GM11168 (cell line): ENCODE data around the gene FDPS.
"Not testable (repeated sequence)": the region's sequence is repeated elsewhere in the genome, so short reads cannot be mapped to it uniquely, and the experiment has no call there.

ENCODE experiments used
- in situ Hi-C: fragments of 300-500 bp; cut with MboI; formaldehyde crosslinking; loops from one replicate; pipeline ENCODE4 v1.12.0; 2022; ENCODE audit warnings: low sequenced_read_pairs; ENCODE audit not compliant: unreplicated experiment

Gene FDPS

DNA sequence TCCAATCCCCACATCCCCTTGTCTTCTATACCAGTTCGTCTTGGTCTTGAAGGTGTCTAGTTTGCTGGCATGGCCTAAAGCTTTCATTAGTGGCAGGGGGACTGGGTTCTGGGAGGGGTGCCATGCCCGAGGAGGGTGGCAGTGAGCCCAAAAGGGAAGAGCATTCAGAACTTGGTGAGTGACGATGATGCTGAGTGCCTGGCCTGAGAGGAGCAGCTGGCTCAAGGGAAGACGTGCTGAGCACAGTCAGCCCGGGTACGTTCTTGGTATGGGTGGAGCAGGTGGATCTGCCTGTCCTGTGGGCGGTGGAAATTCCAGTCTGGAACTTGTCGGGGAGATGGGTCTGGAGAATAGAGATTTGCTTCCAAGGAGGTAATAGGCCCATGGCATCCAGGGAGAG lies 4.6 kb downstream of the FDPS start:
- in situ Hi-C loops, result loop anchor here (5.0 kb wide), 1 partner anchor 36 kb away; the partner anchor contains the start of gene HCN3

DNA sequence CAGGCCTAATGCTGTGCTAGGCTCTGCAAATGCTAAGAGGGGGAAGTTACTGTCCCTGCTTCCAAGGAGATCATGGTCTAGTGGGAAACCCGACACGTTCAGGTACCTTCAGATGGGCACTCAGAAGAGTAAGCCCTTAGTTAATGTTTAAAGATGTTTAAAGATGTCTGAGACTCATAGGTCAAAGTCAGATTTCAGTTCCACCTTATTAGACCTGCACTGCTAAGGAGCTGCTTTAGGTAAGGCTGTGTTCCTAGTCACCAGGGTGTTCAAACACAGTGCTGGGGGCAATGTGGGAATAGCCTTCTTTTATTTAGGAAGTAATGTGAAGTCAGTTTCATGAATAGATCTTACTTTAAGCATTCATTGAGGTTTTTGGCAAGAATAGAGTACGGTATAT lies 8.3 kb downstream of the FDPS start:
- in situ Hi-C loops, result no loop called here

DNA sequence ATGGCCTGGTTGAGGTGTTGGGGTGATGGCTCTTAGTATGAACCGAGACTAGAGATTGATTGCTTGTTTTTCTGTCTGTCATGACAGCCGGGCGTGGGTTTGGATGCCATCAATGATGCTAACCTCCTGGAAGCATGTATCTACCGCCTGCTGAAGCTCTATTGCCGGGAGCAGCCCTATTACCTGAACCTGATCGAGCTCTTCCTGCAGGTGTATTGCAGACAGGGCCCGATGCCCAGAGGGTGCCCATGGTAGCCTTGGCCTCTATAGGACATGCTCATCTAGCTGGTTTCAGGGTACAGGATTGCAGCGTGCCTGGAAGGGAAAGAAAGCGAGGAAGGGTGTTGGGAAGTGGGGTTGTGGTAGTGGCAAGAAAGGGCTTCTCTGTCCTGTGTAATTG lies 9.4 kb downstream of the FDPS start:
- in situ Hi-C loops, result no loop called here

DNA sequence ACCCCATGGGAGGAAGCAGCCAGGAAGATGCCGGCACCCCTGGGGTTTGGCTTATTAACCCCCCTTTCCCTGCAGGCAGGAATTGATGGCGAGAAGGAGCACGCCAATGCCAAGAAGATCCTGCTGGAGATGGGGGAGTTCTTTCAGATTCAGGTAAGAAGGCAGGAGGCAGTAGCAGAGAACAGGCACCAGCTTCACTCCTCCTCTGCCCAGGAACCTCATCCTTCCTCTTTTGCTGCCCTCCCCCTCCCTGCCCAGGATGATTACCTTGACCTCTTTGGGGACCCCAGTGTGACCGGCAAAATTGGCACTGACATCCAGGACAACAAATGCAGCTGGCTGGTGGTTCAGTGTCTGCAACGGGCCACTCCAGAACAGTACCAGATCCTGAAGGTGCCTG lies 10.9 kb downstream of the FDPS start:
- in situ Hi-C loops, result no loop called here

DNA sequence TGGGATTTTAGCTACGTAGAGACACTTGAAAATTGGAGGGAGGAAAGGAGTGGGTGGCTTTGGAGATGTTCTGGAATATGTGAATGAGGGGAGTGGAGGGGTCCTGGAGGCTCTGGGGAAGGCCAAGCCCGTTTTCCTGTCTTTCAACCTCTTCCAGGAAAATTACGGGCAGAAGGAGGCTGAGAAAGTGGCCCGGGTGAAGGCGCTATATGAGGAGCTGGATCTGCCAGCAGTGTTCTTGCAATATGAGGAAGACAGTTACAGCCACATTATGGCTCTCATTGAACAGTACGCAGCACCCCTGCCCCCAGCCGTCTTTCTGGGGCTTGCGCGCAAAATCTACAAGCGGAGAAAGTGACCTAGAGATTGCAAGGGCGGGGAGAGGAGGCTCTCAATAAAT lies 11.6 kb downstream of the FDPS start:
- in situ Hi-C loops, result no loop called here

DNA sequence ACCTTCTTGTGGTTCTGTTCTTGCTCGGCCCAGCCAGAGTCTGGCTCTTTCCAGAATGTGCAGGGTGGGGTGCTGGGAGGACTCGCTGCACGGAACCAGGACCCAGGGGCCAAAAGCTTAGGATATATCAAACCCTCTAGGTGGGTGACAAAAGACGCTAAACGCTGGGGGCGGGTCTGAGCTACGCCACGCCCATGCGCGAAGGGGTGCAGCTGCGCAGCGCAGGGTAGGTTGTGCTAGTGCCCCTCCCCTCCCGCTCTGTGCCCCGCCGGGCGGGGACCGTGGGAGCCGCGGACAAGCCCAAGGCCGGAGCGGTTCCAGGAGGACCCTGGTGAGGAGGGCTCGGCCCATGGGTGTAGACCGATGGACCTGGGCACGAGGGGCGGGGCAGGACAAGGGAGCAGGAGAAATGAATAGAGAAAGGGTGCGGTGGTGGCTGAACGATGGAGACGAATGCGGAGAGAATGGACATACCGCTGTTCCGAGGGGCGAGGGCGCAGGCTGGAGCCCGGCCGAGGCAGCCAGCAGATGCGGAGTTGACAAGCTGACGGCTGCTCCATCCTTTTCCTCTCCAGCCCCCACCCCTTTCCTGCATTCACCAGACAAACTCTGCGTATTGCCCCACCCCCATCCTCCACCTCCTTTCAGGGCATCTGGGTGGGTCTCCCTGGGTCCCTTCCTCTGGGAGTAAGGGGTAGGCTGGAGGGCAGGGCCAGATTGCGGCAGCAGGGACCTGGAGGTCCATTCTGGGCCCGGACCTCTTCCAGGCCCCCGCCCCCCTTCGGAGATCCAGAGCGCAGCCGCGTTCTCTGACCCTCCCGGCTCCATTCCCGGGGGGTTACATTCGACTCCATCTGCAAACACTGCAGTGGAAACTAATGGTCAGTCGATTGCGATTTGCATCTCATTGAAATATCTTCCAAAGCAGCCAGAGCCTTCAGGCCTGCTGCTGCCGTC lies 12.3 kb downstream of the FDPS start, which contains the start of gene RUSC1:
Gene RUSC1, plus strand, starts transcription at position 234 of the 957 bp plus-strand sequence. CDS start 880 bp downstream, outside the sequence.
- in situ Hi-C loops, result no loop called here

DNA sequence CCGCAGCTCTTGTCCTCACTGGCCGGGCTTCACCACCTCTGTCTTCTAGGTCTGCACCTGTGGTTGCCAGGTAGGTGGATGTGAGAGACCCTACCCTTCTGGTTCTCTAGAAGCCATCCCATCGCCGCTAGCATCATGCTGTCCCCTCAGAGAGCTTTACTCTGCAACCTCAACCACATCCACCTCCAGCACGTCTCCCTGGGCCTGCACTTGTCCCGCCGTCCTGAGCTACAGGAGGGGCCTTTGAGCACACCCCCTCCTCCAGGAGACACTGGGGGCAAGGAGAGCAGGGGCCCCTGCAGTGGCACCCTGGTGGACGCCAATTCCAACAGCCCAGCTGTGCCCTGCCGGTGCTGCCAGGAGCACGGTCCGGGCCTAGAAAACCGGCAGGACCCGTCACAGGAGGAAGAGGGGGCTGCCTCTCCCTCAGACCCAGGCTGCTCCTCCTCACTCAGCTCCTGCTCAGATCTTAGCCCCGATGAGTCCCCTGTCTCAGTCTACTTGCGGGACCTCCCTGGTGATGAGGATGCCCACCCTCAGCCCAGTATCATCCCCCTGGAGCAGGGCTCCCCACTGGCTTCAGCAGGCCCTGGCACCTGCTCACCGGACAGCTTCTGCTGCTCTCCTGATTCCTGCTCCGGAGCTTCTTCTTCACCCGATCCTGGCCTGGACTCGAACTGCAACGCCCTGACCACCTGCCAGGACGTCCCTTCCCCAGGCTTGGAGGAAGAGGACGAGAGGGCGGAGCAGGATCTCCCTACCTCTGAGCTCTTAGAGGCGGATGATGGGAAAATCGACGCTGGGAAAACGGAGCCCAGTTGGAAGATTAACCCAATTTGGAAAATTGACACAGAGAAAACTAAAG lies 13.2 kb downstream of the FDPS start:
- in situ Hi-C loops, result no loop called here

DNA sequence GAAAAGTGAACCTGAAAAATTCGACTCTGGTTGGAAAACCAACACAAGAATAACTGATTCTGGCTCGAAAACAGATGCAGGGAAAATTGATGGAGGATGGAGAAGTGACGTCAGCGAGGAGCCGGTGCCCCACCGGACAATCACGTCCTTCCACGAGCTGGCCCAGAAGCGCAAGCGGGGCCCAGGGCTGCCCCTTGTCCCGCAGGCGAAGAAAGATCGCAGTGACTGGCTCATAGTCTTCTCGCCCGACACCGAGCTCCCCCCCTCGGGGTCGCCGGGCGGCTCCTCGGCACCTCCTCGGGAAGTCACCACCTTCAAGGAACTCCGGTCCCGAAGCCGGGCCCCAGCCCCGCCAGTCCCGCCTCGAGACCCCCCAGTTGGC lies 13.9 kb downstream of the FDPS start:
- in situ Hi-C loops, result no loop called here

DNA sequence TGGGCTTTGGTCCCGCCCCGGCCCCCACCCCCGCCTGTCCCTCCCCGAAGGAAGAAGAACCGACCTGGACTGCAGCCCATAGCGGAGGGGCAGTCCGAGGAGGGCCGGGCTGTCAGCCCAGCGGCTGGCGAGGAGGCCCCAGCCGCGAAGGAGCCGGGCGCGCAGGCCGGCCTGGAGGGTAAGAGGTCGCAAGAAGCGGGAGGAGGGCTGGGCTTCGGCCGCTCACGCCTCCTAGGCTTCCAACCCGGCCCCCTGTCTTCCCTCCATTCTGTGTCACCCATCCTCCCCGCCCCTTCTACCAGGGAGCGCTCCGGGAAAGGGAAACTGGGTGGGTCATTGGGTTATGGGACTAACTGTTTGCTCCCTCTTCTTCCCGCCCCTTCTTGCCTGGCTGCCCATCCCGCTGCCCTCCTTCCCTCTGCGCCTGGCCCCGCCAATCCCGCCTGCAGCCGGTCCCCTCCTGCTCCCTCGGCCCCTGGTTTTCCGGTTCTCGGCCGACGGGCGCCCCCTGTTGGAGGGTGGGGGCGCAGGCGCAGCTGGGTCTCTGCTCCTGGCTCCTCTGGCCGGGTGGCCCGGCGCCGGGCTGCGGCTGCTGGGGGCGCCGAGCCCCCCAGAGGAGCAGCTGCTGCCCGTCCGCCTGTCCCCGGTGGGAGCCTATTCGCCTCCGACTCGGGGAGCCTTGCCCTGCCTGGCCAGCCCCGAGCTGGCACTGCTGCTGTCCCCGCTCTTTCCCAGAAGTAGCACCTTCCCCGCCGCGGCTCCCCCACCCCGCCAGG lies 14.5 kb downstream of the FDPS start:
- in situ Hi-C loops, result no loop called here

DNA sequence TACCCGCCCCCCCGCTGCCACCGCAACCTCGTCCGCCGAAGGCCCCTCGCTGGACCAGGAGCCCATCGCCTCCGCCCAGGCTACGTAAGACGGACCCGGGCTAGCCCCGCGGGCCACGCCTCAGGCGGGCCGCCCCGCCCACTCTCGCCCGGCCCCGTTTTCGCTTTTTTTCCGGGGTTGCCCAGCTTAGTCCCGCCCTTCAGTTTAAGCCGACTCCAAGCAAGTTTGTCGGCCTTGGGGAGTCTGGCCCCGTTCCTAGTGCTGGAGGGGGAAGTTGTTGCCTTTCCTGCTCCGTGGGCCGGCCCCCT lies 15.0 kb downstream of the FDPS start:
- in situ Hi-C loops, result no loop called here

DNA sequence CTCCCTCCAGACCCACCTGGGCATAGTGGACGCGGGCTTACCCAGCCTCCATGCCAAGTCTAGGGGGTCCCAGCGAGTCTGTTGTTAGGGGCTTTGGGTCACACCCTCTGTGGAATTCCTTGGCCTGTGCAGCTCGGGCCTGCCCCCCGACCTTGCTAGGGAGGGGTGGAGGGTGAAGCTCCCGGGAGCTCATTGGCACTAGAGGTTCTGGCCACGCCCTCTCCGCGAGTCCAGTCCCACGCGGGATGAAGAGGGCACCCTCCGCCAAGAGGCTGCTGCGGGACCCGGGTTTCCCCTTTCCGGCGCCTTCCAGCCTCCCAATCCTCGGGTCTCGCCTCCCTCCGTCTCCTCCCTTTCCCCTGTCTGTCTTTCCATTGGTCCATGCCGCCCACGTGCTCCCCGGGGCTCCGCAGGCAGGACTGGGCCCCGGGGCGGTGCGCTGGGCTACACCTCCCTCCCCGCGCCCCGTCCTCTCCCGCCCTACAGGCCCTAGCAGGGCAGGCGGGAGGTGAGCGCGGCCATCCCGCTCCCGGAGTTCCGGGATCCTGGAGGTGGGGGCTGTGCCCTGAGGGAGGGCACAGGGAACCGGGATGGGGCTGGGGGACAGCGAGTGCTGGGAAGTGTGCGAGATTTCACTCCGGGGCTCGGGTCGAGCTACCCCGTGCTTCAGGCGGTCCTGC lies 15.5 kb downstream of the FDPS start:
- in situ Hi-C loops, result no loop called here

DNA sequence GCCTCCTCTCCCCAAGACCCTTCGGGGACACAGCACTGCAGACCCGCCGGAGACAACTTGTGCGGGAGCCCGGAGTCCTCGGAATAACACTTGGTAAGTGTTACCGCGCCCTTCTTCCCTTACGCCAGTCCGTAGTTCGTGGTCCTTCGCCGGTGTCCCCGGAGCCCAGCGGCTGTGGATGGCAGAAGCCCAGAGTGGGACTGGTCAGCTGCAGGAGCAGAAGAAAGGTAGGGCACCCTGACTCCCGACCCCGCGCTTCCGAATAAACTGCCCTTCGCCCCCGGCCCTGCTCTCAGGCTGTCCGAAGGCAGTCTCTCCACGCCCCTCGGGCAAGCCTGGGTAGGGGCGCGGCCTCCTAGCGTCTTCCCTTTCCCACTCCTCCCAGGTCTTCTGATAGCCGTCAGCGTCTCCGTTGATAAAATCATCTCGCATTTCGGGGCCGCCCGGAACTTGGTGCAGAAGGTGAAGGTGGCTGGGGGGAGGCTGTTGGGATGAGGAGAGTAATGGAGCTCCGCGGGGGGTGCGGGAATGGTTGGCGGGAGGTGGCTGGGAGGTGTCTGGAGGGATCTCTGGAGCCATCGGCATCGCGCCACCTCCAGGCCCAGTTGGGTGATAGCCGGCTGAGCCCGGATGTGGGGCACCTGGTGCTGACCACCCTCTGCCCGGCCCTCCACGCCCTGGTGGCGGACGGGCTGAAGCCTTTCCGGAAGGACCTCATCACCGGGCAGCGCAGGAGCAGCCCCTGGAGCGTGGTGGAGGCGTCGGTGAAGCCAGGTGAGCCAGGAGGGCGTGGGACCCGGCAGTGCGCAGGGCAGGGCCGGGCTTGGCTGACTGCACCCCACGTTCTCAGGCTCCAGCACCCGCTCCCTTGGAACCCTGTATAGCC lies 16.3 kb downstream of the FDPS start:
- in situ Hi-C loops, result no loop called here

DNA sequence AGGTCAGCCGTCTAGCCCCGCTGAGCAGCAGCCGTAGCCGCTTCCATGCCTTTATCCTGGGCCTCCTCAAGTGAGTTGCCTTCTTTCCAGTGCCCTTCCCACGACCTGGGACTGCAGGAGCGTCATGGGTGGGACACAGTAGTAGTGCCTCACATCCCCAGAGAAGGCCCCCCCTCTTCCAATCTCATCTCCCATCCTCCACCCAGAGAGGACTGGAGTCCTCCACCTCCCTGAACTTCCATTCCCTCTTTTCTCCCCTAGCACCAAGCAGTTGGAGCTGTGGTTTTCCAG lies 16.9 kb downstream of the FDPS start:
- in situ Hi-C loops, result no loop called here

DNA sequence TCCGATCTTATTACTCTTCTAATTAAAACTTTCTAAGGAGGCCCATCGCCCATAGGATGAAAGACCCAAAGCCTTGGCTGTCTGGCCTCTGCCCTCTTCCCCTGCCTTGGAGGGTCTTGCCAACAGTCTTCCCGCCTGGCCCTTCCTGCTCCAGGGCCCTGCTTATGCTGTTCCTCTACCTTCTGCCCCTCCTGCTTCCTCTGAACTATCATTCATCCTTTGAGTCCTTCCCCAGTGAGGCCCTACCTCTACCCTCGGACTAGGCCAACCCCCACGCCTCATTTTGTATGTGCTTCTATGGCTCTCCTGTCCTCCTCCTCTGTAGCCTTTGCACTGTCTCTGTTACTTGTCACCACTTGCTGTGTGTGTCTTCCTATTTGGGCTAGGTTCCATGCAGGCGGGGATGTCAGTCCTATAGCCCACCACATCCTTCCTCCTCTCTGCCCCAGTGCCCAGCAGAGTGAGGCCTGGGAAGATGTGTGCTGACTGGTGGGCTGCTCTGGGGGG lies 17.4 kb downstream of the FDPS start:
- in situ Hi-C loops, result no loop called here

DNA sequence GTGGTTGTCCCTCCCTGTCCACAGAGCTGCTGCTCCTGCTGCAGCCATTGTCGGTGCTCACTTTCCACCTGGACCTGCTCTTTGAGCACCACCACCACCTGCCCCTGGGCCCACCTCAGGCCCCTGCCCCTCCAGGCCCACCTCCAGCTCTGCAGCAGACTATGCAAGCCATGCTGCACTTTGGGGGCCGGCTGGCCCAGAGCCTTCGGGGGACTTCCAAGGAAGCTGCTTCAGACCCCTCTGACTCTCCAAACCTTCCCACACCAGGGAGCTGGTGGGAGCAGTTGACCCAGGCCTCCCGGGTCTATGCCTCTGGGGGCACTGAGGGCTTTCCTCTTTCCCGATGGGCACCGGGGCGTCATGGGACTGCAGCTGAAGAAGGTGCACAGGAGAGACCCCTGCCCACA lies 18.0 kb downstream of the FDPS start:
- in situ Hi-C loops, result no loop called here

DNA sequence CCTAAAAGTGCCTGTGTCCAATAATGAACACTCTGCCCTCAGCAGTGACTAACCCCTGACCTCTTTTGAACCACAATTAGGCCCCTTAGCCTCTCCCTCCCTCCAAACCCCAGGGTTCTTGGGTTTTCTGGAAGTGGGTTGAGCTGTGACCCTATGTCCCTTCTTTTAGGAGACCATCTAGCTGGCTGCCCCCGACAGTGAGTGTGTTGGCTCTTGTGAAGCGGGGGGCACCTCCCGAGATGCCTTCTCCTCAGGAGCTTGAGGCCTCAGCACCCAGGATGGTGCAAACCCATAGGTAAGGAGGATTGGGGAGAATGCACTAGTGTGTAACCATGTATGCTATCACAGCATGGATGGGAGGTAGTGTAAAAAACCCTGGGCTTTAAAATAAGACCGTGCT lies 19.3 kb downstream of the FDPS start:
- in situ Hi-C loops, result no loop called here

DNA sequence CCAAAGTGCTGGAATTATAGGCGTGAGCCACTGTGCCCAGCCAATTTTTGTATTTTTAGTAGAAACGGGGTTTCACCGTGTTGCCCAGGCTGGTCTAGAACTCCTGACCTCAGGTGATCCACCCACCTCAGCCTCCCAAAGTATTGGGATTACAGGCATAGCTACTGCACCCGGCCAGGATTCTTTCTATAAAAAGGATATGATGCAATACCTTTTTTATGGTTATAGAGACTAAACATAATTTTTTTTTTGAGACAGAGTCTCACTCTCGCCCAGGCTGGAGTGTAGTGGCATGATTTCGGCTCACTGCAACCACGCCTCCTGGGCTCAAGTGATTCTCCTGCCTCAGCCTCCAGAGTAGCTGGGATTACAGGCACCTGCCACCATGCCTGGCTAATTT lies 20.2 kb downstream of the FDPS start:
- in situ Hi-C loops, result not testable (repeated sequence)

DNA sequence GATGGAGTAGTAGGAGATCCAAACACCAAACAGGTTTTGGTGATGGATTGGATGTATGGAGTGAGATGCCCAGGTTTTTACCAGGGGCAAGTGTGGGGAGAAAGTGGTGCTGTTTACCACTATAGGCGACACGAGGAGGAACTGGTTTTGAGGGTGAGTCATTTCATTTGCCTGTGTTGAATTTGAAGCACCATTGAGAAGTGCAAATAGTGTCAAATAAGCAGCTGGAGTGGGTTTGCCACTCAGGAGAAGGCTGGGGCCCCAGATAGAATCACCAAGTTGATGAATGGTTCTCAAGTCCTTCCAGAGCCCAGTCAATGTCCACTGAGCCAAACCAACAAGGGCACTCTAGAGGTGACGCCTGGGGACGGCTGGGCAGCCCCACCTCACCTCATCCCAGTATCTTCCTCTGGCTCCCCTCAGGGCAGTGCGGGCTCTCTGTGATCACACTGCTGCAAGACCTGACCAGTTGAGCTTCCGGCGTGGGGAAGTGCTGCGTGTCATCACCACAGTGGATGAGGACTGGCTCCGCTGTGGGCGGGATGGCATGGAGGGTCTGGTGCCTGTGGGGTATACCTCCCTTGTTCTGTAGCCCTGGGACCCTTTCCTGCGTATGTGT lies 21.4 kb downstream of the FDPS start:
- in situ Hi-C loops, result no loop called here

DNA sequence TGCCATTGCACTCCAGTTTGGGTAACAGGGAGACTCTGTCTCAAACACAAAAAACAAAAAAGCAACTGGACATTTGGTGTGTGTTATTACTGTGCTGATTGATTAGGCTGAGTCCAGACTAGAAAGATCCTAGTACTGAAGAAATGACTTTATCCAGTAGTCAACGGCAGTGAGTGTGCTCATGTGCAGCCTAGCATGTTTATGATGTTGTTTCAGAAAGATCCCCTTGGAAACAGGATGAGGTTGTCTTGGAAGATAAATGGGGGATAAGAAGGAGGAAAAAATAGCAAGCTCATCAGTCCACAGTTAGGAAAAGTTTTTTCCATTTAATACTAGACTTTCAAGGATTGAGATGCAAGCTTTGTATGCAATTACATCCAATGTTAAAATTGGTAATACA lies 26.3 kb downstream of the FDPS start:
- in situ Hi-C loops, result no loop called here
